NCI-H146 treated with DMSO at 0.1 percent for 48 hours (cell line): ENCODE measurements around the gene SPTB.

Experiments
- DNase-seq: peaks from one replicate; lab custom pipeline; 2025; ENCODE audit not compliant: unreplicated experiment; lab: John Stamatoyannopoulos, UW

The SPTB gene

GRCh38 chr14:64732536-64733120 lies 147.1 kb downstream of the SPTB start:
- no peak for DNase-seq

DNA sequence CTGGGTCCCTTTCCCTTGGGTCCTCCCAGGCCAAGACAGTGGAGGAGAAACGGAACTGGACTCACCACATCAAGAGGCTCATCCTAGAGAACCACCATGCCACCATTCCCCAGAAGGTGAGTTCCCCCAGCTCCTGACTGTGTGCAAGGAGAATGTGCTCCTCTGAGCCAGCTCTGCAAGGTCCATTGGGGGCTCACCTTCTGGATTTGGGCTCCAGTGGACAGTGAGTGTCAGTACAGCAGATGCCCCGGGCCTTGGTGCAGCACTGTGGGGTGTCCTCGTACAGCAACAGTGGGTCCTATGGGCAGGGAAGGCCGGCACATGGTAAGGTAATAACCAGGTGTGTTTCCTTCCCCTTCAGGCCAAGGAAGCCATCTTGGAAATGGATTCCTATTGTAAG lies 147.6 kb downstream of the SPTB start:
- DNase-seq = no peak

GRCh38 chr14:64731141-64731581 lies 148.5 kb downstream of the SPTB start:
- no peak for DNase-seq

- no peak for DNase-seq
These were observed 149.0 kb downstream of the SPTB start for GRCh38 chr14:64730681-64731080.

DNA sequence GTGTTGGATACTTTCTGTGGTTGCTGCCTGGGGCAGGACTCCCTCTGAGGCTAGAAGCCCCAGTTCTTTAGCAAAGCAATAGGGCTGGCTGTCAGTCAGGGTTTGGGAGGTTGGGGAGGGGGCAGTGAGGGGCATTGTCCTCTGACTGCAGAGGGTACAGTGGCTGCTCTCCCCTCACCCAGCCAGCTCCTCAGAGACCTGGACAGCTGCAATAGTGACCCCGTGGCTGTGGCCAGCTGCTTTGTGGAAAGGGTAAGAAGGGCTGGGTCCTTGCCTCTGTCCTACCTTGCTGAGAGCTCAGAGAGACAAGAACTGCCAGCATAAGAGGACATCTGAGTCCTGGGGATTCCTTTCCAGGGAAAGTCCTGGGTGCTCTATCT lies 149.7 kb downstream of the SPTB start:
- no peak for DNase-seq

- DNase-seq = no peak
These were observed 150.2 kb downstream of the SPTB start for GRCh38 chr14:64729386-64730060.

DNA sequence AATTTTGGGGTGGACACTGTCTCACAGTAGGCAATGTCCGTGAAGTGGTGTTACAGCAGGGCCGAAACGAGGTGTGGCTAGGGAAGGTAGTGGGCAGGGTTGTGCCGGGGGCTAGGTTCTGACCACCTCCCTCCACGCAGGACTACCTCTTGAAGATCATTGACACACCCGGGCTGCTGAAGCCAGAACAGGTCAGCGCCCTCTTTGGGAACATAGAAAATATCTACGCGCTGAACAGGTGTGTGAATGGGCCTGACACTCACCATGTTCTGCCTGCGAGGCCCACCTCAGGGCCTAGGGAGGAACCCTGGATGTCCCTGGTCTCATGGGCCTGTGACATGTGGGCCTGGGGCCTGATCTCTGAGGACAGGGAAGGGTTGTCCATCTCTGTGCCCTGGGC lies 150.9 kb downstream of the SPTB start:
- no peak for DNase-seq

- DNase-seq = no peak
These were observed 151.6 kb downstream of the SPTB start for GRCh38 chr14:64728106-64728505.

GRCh38 chr14:64727551-64728071 lies 152.1 kb downstream of the SPTB start:
- no peak for DNase-seq

DNA sequence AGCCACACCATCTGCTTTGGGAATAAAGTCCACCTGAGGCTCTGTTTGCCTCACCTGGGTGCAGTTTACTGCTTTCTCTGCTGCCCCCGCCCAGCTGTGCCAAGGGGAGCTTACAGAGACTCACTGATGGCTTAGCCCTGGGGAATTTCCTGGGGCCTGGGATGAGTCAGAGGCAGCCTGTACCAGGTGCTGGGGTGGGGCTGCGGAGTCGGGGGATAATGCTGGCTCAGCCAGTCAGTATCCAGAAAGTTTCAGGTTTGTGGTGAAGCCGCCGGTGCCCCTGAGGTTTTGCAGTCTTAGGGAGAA lies 153.2 kb downstream of the SPTB start:
- DNase-seq = peak; percentile 50

GRCh38 chr14:64725879-64726584 lies 153.7 kb downstream of the SPTB start:
- no peak for DNase-seq

DNA sequence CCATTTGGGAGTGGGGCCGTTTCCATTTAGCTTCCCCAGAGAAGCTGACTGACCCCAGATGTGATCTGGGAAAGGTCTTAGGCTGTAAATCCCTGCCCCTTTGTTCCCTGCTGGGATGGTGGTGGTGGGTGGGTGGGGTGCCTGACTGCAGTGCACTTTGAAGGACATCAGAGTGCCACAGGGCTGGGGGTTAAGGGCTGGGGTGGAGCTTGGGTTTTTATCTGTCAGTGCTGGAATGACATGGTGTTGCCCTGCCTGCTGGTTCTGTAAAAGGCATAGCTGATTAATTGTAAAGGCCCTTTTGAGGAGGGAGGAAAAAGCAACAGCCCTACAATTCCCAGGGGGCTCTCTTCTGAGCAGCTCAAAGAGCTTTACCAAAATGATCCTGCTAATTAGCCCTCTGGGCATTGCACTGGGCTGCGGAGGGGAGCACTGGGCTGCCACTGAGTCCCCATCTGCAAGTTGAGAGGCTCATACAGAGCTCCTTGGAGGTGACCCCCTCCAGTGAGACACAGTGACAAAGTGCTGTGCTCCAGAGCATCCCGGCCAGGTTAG lies 154.4 kb downstream of the SPTB start:
- no peak for DNase-seq

DNA sequence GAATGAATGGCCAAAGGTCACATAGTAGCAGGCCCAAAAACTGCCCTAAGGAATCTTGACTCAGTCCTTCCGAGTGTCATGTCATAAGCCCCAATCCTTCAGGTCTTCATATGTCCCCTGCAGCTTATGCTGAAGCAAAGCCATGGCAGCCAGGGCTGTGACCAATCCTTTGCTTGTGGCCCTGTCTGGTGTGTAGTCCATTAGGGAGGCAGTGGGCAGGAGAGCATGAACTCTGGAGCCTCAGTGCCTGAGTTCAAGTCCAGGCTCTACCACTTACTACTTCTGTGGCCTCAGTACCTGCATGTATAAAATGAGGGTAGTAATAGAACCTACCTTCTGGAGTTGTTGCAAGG lies 155.2 kb downstream of the SPTB start:
- no peak for DNase-seq

DNA sequence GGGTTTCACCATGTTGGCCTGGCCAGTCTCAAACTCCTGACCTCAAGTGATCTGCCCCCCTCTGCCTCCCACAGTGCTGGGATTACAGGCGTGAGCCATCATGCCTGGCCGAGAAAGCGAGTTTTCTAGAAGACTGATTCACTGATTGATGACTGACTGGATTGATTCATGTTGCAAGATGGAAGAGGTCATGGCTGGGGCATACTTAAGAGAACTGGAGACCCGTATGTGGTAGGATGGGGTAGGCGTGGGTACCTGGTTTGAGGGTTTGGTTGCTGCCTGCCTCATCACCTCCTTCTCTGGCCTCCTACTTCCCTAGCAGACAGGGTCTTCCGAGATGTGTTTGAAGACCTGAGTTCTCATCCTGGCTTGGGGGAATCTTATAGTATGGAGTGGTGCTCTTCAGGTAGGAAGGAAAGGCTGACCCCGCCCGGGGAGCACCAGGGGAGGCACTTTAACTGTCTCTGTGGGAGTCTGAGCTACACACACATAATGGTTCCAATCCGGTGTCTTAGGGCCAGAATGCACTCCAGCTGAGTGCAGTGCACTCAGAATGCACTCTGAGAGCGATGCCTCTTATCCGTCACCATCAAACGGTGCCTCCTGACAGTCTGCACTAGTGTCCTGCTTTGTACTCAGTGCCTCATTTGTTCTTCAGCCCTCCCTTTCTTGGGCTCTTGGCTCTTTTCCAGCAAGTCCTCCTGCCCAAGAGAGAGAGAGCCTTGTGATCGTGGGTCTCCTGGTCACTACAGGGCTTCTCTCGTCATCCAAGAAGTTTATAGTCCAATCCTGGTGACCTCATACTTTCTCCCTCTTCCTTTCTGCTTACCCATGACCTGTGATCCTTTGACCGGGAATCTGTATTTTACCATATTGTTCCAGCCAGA lies 155.8 kb downstream of the SPTB start:
- no peak for DNase-seq

DNA sequence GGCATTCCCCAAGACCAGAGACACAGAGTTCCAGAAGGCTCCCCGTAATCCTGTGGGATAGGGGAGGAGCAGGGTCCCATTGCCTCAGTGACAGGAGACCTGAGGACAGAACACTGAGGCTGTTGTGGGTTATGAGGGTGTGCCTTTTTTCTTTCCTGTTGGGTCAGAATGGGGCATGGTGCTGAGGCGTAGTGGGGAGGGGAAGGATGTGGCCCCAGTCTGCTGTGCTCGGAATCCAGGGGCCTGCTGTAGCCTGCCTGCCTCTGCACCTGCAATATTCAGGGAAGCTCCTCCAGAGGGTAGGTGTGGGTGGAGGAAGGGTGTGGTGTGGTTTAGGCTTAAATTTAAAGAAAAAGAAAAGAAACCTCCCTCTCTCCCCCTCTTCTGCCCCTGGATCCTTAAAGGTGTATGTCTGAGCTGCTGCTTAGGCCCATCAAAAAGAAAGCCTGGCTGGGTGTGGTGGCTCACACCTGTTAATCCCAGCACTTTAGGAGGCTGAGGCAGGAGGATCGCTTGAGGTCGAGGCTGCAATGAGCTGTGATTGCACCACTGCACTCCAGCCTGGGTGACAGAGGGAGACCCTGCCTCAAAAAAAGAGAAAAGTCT lies 156.8 kb downstream of the SPTB start:
- DNase-seq = no peak

DNA sequence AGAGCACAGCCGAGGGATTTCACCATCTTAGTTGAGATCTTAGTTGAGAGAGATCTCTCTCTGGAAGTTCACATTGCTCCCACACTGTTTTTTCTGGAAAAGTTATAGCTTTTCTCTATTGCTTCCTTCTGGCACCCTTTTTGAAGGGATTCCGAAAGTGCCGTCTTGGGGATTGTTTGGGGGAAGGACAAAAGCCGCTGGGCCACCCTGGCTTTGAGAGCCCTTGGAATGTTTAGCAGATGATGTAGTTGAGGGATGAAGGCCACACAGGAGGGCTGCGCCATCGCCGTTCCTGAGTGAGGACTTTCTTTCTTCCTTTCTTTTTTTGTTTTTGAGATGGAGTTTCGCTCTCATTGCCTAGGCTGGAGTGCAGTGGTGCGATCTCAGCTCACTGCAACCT lies 157.8 kb downstream of the SPTB start:
- DNase-seq = no peak

GRCh38 chr14:64721391-64721791 lies 158.3 kb downstream of the SPTB start:
- DNase-seq = peak; percentile 23

DNA sequence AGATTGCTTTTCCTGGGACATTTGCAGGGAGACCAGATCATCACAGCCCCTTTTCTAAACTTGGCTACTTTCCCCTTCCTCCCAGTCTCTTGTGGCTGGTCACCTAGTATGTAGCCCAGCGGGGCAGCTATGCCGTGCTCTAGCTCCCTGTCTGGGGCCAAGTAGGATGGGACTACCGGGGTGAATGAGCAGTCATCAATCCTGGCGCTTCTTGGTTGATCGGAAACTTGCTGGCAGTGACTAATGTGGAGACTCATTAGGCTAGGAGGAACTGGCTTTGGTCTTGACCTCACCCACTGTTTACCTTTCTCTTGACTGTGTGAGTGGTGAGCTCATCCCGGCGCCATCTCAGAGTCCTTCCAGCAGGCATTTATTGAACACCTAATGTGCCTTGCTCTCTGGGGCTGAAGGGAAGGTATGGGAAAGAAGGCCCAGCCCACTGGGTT lies 159.6 kb downstream of the SPTB start:
- DNase-seq = peak; percentile 8

DNA sequence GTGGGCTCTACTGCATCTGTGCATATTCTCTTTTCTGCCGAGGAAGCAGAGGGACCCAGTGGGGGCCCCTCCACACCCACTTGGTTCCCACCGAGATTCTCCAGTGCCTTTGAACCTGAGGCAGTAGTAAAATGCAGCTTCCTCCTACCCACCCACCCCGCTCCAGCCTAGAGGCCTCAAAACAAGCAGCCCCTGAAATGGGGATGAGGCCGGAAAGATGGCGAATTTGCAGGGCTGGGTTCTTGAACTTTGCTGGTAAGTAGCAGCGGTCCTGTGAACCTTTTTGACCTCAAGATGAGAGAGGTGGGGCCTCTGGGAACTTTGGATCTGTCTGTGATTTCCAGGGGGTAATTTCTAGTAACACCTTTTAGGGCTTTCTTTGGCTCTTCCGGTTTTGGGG lies 160.1 kb downstream of the SPTB start:
- no peak for DNase-seq

GRCh38 chr14:64718762-64719161 lies 160.9 kb downstream of the SPTB start:
- no peak for DNase-seq

DNA sequence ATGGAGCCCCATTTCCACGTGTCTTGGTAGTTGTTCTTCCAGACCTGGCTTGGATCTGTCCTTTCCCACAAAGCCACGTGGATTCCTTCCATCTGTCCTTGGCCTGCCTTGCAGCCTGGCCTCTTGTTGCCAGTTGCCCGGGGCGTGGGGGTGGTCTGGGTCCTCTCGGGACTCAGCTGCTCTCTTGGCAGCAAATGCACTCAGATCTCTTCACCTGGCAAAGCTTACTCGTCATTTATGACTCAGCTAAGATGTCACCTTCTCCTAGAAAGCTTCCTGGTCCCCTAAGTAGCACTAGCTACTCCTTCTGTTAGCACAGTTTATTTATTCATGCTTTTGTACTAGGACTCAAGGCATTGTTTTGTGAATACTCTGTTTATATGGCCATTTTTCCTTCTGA lies 161.8 kb downstream of the SPTB start:
- no peak for DNase-seq
